Measurements from ENCODE around the gene CDRT4. TPM values are rescaled to one million over a fixed set of nuclear protein-coding genes. Genes with fewer than 3 reads are reported as not detected.

The CDRT4 gene
- total and polyA plus RNA-seq, 10 of the 15 experiments (the other 5 are each of a cell fraction or from before 2014, with no cell fraction given): 0.11 to 1.3 (median 0.51) TPM; not detected in 3

DNA sequence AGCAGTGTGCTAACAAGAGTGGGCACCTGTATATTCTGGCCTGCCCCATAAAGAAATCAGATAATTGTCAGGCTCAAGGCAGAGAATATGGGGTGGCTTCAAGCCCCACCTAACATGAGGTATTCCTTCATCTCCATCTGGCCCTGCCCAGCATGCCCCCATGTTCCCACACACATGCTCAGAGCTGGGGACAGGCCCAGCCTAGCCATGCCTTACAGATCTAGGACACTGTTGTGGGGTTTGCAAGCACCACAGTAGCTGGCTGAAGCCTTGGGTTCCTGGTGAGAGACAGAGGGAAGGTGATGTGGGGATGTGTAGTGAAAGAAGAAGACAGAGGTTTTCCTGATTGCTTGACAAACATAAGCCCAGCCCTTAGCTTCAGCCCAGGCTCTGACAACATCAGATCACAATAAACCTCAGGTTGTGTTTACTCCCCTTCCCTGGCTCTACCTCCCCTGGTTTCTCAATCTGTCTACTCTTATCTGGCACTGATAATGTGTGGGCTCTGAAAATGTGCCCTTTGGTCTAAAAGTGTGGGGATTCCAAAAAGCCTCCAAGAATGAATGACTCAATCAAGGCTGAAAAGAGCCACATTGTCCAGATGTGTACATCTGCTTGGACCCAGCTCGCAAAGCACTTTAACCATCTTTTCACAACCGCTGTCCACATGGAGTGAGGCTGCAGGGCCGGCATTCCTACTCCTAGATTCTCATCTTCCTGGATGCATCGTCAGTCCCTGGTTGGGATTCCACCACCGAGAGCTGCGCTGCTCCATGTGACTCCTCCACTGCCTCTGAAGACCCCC is 34.4 kb downstream of the CDRT4 start (continued):
- TF ChIP-seq BACH1 (IDR thresholded peaks at IDR 0.05; ENCODE audit: borderline replicate concordance): no peak
- TF ChIP-seq TCF12 (IDR thresholded peaks at IDR 0.05; ENCODE audit: low read depth, low read length): no peak
- no peak for TF ChIP-seq JUNB (IDR thresholded peaks at IDR 0.05)
- no peak for TF ChIP-seq SUPT20H (IDR thresholded peaks at IDR 0.05; ENCODE audit: borderline replicate concordance, control insufficient read depth, low read depth, low read length)
- no peak for TF ChIP-seq NBN (IDR thresholded peaks at IDR 0.05)
- TF ChIP-seq EED (IDR thresholded peaks at IDR 0.05; ENCODE audit: low read depth): no peak
- no peak for TF ChIP-seq ZNF207 (IDR thresholded peaks at IDR 0.05; ENCODE audit: borderline replicate concordance)
- TF ChIP-seq MXI1 (IDR thresholded peaks at IDR 0.05; ENCODE audit: low read depth, low read length): no peak
- no peak for TF ChIP-seq PAX5 (IDR thresholded peaks at IDR 0.05; ENCODE audit: borderline replicate concordance, low read depth, low read length)

- Histone ChIP-seq H3K4me3 (no peak overlapping the region), H3K9me3 (replicated peaks; ENCODE audit: control insufficient read depth, insufficient read depth, low read length) (no peaks in the 10 kb centered on the region; the same call in 2 of the 3 replicates), H3K27me3 (replicated peaks in 1 of 2; ENCODE audit: control insufficient read depth in 2 of 2, insufficient read depth in 2 of 2, low read length in 1 of 2) (no peaks in the 10 kb centered on the region), H2AFZ (ENCODE audit: control insufficient read depth, low read depth, low read length) (no peak overlapping the region), H3K79me2 (ENCODE audit: control insufficient read depth, insufficient read depth, low read length) (no peaks in the 10 kb centered on the region), H3K36me3 (ENCODE audit: control insufficient read depth in 2 of 2, insufficient read depth in 2 of 2, low read length in 1 of 2) (no peaks in the 10 kb centered on the region), H3K9ac (ENCODE audit: control insufficient read depth, insufficient read depth, low read length) (no peak overlapping the region), H3K4me1 (ENCODE audit: control insufficient read depth, insufficient read depth, low read length) (no peaks in the 10 kb centered on the region), H3K4me2 (ENCODE audit: control insufficient read depth, insufficient read depth) (no peak overlapping the region), H3K27ac (ENCODE audit: control insufficient read depth, insufficient read depth) (no peak overlapping the region), H4K20me1 (ENCODE audit: control insufficient read depth, insufficient read depth) (no peaks in the 10 kb centered on the region)
- ChIA-PET RAD21 (ENCODE audit: unreplicated experiment) (no interaction called here), SMC1A (ENCODE audit: uncharacterized antibody, unreplicated experiment) (interaction anchor here (0.5 kb wide), 1 partner anchor 19 kb away, joined by 3 read pairs; no protein-coding TSS in a partner anchor), CTCF (no interaction called here), POLR2A (no interaction called here)
- FAIRE-seq (no peak), ATAC-seq (no peak), DNase-seq (ENCODE audit: low read depth, low spot score) (no peak)
- intact Hi-C loops (cut with micrococcal nuclease; ENCODE audit: unreplicated experiment) (no loop called here), in situ Hi-C loops (cut with MboI) (no loop called here)
- no TSS peak for BruUV-seq (replicated peaks)
- WGBS (ENCODE audit: insufficient coverage, insufficient replicate concordance, low lambda C conversion rate, missing lambda C conversion rate): 20% methylated on average over 6 of the region's 6 CpGs
- no peak for TF ChIP-seq TCF3 (IDR thresholded peaks at IDR 0.05; ENCODE audit: borderline replicate concordance, insufficient read depth, low read depth, low read length)
- TF ChIP-seq ZNF207 (IDR thresholded peaks at IDR 0.05; ENCODE audit: borderline replicate concordance): no peak
- TF ChIP-seq FOXM1 (IDR thresholded peaks at IDR 0.05; ENCODE audit: low read depth, low read length): no peak
- no peak for TF ChIP-seq E4F1 (IDR thresholded peaks at IDR 0.05; ENCODE audit: borderline replicate concordance, partially characterized antibody)
- TF ChIP-seq GABPA (IDR thresholded peaks at IDR 0.05; ENCODE audit: low read depth): no peak
- TF ChIP-seq SPI1 (IDR thresholded peaks at IDR 0.05; ENCODE audit: borderline replicate concordance, insufficient read depth, low read depth, low read length): no peak
- TF ChIP-seq, protein P1, sequence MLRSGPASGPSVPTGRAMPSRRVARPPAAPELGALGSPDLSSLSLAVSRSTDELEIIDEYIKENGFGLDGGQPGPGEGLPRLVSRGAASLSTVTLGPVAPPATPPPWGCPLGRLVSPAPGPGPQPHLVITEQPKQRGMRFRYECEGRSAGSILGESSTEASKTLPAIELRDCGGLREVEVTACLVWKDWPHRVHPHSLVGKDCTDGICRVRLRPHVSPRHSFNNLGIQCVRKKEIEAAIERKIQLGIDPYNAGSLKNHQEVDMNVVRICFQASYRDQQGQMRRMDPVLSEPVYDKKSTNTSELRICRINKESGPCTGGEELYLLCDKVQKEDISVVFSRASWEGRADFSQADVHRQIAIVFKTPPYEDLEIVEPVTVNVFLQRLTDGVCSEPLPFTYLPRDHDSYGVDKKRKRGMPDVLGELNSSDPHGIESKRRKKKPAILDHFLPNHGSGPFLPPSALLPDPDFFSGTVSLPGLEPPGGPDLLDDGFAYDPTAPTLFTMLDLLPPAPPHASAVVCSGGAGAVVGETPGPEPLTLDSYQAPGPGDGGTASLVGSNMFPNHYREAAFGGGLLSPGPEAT (IDR thresholded peaks at IDR 0.05; ENCODE audit: low read depth): no peak
- TF ChIP-seq SMAD1 (IDR thresholded peaks at IDR 0.05; ENCODE audit: low read depth, partially characterized antibody): no peak
- TF ChIP-seq MEF2A (IDR thresholded peaks at IDR 0.05; ENCODE audit: insufficient read depth, low read depth, low read length): no peak
- TF ChIP-seq DPF2 (IDR thresholded peaks at IDR 0.05): no peak
Measured at GRCh38 chr17:15431766-15432165, 35.7 kb downstream of the CDRT4 start.
